Epithelial cell of proximal tubule (primary cell): ENCODE results near the gene MAP2. TPM values are rescaled to one million over a fixed set of nuclear protein-coding genes. Genes with fewer than 3 reads are reported as not detected.

Experiments used
- DNase-seq: peaks from one replicate; pipeline ENCODE4 v3.0.0-alpha.2; 2011; ENCODE audit warnings: low read depth
- H3K4me3 ChIP-seq: 2 replicates; pipeline ENCODE4 v1.5.1; 2011; ENCODE audit warnings: low read depth, mild to moderate bottlenecking, low read length
- total RNA-seq: library from RNA; depleted of rRNA; stranded (reverse); fragments of >200 nt; gene quantifications from 2 replicates; pipeline ENCODE4 v1.2.3, GENCODE V29; 2015
- TF ChIP-seq, protein P1 (sequence below): conservative IDR thresholded peaks from 2 replicates; pipeline ENCODE4 v1.5.1; 2012; ENCODE audit warnings: low read depth, mild to moderate bottlenecking, low read length

Gene MAP2
- total RNA-seq, 1 donor from 2014 or later: 12.2 TPM

DNA sequence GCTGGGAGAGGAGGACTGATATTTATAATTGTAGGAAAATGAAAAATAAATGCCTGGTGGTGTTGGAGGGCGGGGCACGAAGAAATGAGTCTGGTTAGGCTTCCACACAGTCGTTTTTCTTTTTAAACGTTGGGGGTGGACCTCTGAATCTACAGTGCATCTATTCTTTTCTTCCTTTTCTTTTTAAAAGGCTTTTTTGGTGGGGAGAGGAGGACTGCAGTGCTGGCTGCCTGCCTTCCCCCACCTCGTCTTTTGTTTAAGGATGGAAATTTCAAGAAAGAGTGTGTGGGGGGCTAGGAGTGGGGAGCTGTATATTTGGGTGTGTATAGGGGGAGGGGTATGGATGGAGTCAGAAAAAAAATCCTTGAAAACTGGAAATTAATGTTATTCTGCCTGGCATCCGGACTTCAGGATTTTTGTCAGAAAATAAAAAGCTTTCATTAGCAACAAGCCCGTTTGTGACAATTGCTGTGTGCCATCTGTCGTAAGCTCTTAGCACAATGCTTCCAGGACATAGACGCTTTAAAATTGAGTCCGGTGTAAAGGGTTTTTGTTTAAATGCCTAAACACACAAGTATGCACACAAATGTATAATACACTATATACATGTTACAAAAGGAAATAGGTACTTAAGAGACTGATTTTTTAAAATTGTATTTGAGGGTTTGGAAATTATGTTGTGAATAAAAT is 1.1 kb downstream of the MAP2 start:
- TF ChIP-seq, protein P1, sequence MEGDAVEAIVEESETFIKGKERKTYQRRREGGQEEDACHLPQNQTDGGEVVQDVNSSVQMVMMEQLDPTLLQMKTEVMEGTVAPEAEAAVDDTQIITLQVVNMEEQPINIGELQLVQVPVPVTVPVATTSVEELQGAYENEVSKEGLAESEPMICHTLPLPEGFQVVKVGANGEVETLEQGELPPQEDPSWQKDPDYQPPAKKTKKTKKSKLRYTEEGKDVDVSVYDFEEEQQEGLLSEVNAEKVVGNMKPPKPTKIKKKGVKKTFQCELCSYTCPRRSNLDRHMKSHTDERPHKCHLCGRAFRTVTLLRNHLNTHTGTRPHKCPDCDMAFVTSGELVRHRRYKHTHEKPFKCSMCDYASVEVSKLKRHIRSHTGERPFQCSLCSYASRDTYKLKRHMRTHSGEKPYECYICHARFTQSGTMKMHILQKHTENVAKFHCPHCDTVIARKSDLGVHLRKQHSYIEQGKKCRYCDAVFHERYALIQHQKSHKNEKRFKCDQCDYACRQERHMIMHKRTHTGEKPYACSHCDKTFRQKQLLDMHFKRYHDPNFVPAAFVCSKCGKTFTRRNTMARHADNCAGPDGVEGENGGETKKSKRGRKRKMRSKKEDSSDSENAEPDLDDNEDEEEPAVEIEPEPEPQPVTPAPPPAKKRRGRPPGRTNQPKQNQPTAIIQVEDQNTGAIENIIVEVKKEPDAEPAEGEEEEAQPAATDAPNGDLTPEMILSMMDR: no peak
- peak overlapping the region; percentile 74 for H3K4me3 ChIP-seq
- DNase-seq: no peak

DNA sequence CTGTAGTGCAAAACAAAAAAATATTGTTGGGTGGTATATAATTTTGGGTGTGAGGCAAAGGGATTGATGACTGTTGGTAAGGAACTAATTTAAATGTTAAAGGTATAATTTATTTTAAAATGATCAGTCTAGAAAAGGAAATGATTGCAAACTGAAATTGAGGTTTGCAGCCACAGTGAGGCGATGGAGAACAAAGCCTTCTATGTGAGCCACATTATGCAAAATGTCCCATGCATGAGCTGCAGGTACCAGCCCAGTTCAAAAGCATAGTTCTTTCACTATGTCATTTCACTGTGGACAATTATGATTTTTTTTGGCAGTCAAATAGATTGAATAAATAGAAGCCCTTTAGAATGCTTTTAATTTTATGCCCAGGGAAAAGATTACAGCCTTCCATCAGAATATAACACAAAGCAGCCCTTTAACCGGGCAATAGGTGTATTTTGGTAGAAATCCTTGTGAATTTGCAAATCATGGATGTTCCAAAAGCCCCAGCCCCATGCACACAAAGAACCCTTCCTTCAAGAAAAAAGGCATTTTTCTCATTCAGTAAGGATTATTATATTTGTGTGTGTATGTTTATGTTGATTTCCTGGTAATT is 1.7 kb downstream of the MAP2 start:
- no peak overlapping the region for H3K4me3 ChIP-seq
- no peak for DNase-seq
- TF ChIP-seq, protein P1: peak; percentile 78

DNA sequence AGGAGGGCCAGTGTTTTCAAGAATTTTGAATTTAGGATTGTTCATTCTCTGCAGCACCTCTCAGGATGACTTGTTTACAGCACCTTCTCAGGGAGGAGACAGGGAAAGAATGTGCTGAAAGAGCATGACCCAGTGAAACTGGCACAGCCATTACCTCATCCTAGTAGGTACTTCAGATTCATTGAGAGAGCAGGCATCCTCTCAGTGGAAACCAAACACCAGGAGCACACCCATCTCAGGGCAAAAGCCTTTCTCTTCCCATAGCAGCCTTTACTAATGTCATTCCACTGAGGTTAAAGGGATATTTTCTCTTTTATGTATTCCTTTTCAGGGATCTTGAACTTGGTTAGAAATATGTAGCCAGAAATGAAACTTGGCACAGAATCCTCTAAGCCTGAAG is 2.6 kb downstream of the MAP2 start:
- peak; percentile 41 for DNase-seq
- TF ChIP-seq, protein P1: no peak
- H3K4me3 ChIP-seq: no peak overlapping the region

GRCh38 chr2:209431701-209432100 is 7.9 kb downstream of the MAP2 start:
- H3K4me3 ChIP-seq: no peak overlapping the region
- DNase-seq: no peak
- TF ChIP-seq, protein P1: no peak

GRCh38 chr2:209441541-209441940 is 17.7 kb downstream of the MAP2 start:
- TF ChIP-seq, protein P1: no peak
- no peak for DNase-seq
- H3K4me3 ChIP-seq: no peak overlapping the region

- DNase-seq: no peak
- TF ChIP-seq, protein P1: no peak
- H3K4me3 ChIP-seq: no peak overlapping the region
These were observed 19.1 kb downstream of the MAP2 start for GRCh38 chr2:209442939-209443338.

DNA sequence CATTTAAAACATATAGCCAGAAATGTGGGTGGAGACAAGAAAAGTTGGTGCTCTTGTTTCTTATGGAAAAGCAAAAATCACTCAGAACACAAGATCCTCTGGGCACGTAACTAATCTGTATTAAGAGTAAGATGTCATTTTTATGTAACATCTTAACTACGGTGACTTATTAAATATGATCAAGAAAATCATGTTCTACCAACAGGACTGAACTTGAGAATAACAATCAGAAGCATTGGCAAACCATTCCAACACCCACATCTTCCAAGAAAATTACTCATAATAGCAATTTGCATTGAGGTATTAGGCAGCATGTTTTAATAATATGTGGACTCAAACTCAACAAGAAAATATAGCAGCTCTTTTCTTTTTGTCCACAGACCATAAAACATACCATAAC is 21.6 kb downstream of the MAP2 start:
- no peak for DNase-seq
- no peak overlapping the region for H3K4me3 ChIP-seq
- TF ChIP-seq, protein P1: no peak
